Activated CD8-positive, alpha-beta memory T cell treated with anti-CD3 and anti-CD28 coated beads for 24 hours (primary cell): ENCODE results near the gene RPUSD1.
"Not testable (repeated sequence)": the region's sequence is repeated elsewhere in the genome, so short reads cannot be mapped to it uniquely, and the experiment has no call there.

ENCODE experiments used
- DNase-seq: peaks from one replicate; pipeline ENCODE4 v3.0.0-alpha.2; 2020

The RPUSD1 gene

GRCh38 chr16:787978-788398, at the start of gene RPUSD1:
RPUSD1 (minus strand) TSS chr16:788381; CDS start chr16:787737, 644 bp downstream.
- no peak for DNase-seq

GRCh38 chr16:836822-837221, 48.6 kb upstream of the RPUSD1 start:
- not testable (repeated sequence) for DNase-seq

- no peak for DNase-seq
Observed at GRCh38 chr16:836221-836620, 48.0 kb upstream of the RPUSD1 start.

- no peak for DNase-seq
Observed at GRCh38 chr16:835373-835772, 47.2 kb upstream of the RPUSD1 start.

- no peak for DNase-seq
Observed at GRCh38 chr16:833411-833810, 45.2 kb upstream of the RPUSD1 start.

GRCh38 chr16:832652-833336, 44.6 kb upstream of the RPUSD1 start:
- no peak for DNase-seq

GRCh38 chr16:831571-832413, 43.6 kb upstream of the RPUSD1 start:
- no peak for DNase-seq

- DNase-seq: no peak
Observed at GRCh38 chr16:830871-831570, 42.8 kb upstream of the RPUSD1 start.

GRCh38 chr16:830107-830870, 42.1 kb upstream of the RPUSD1 start:
- no peak for DNase-seq

GRCh38 chr16:828891-829290, 40.7 kb upstream of the RPUSD1 start:
- no peak for DNase-seq

- DNase-seq: no peak
Observed at GRCh38 chr16:827513-827912, 39.3 kb upstream of the RPUSD1 start.

- DNase-seq: no peak
Observed at GRCh38 chr16:825341-826061, 37.3 kb upstream of the RPUSD1 start.

GRCh38 chr16:824601-825000, 36.4 kb upstream of the RPUSD1 start:
- no peak for DNase-seq

GRCh38 chr16:824194-824593, 36.0 kb upstream of the RPUSD1 start:
- no peak for DNase-seq

GRCh38 chr16:822909-823297, 34.7 kb upstream of the RPUSD1 start:
- DNase-seq: no peak

GRCh38 chr16:822174-822908, 34.2 kb upstream of the RPUSD1 start:
- no peak for DNase-seq

- no peak for DNase-seq
Observed at GRCh38 chr16:821751-822150, 33.6 kb upstream of the RPUSD1 start.

GRCh38 chr16:820748-821147, 32.6 kb upstream of the RPUSD1 start:
- no peak for DNase-seq

- DNase-seq: not testable (repeated sequence)
Observed at GRCh38 chr16:820044-820408, 31.8 kb upstream of the RPUSD1 start.

GRCh38 chr16:819336-820043, 31.3 kb upstream of the RPUSD1 start:
- no peak for DNase-seq

- DNase-seq: no peak
Observed at GRCh38 chr16:818592-818991, 30.4 kb upstream of the RPUSD1 start.
